ENCODE measurements around the gene SHC4.
"Not testable (repeated sequence)": the region's sequence is repeated elsewhere in the genome, so short reads cannot be mapped to it uniquely, and the experiment has no call there.

DNA sequence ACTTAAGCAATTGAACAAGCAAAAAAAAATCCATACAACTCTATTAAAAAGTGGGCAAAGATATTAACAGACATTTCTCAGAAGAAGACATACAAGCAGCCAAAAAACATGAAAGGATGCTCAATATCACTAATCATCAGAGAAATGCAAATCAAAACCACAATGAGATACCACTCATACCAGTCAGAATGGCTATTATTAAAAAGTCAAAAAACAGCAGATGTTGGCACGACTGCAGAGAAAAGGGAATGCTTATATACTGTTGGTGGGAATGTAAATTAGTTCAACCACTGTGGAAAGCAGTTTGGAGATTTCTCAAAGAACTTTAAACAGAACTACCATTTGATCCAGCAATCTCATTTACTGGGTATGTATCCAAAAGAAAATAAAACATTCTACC lies 7.2 kb upstream of the SHC4 start:
- TF ChIP-seq, protein P1, sequence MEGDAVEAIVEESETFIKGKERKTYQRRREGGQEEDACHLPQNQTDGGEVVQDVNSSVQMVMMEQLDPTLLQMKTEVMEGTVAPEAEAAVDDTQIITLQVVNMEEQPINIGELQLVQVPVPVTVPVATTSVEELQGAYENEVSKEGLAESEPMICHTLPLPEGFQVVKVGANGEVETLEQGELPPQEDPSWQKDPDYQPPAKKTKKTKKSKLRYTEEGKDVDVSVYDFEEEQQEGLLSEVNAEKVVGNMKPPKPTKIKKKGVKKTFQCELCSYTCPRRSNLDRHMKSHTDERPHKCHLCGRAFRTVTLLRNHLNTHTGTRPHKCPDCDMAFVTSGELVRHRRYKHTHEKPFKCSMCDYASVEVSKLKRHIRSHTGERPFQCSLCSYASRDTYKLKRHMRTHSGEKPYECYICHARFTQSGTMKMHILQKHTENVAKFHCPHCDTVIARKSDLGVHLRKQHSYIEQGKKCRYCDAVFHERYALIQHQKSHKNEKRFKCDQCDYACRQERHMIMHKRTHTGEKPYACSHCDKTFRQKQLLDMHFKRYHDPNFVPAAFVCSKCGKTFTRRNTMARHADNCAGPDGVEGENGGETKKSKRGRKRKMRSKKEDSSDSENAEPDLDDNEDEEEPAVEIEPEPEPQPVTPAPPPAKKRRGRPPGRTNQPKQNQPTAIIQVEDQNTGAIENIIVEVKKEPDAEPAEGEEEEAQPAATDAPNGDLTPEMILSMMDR (IDR thresholded peaks at IDR 0.05; ENCODE audit: low read depth, low read length) = not testable (repeated sequence)
- not testable (repeated sequence) for TF ChIP-seq MYC (IDR thresholded peaks at IDR 0.05; ENCODE audit: low read depth, low read length); MAX (IDR thresholded peaks at IDR 0.05; ENCODE audit: low read depth, low read length); POLR2A (IDR thresholded peaks at IDR 0.05; ENCODE audit: extremely low read depth, insufficient read length)
